Natural killer cell (primary cell): Measurements from ENCODE around the gene ORMDL3. TPM values are rescaled to one million over a fixed set of nuclear protein-coding genes. Genes with fewer than 3 reads are reported as not detected.

Source experiments
- ATAC-seq, 3 donors: fragments of 150-1000 bp in 2 of 3; fragments of 200-7000 bp in 1 of 3; cut with Tn5 transposase; 1 replicate in 1 of 3; 2 replicates in 2 of 3; pipeline ENCODE4 v1.10.0; 2021; ENCODE audit warnings: mild to moderate bottlenecking in 2 of 3, moderate library complexity in 2 of 3
- DNase-seq, 2 donors: peaks; one replicate each; pipeline versions ENCODE4 v3.0.0 to v3.0.0-alpha.2; 2013 to 2021; ENCODE audit warnings: mixed read lengths in 1 of 2
- H3K27ac ChIP-seq: one replicate; pipeline ENCODE4 v1.5.1; 2013; ENCODE audit warnings: mild to moderate bottlenecking, low read length
- H3K27me3 ChIP-seq: one replicate; pipeline ENCODE4 v1.6.1; 2013; ENCODE audit warnings: low read length; ENCODE audit not compliant: control insufficient read depth, insufficient read depth
- H3K36me3 ChIP-seq: one replicate; pipeline ENCODE4 v1.6.1; 2013; ENCODE audit warnings: low read length; ENCODE audit not compliant: control insufficient read depth, insufficient read depth
- H3K4me1 ChIP-seq: one replicate; pipeline ENCODE4 v1.6.1; 2013; ENCODE audit warnings: low read length; ENCODE audit not compliant: control insufficient read depth, insufficient read depth
- H3K4me3 ChIP-seq: one replicate; pipeline ENCODE4 v1.5.1; 2013; ENCODE audit warnings: low read length
- H3K9me3 ChIP-seq: one replicate; pipeline ENCODE4 v1.6.1; 2013; ENCODE audit warnings: low read length; ENCODE audit not compliant: control insufficient read depth, insufficient read depth
- H3K27ac Mint-ChIP-seq, 2 donors: one replicate each; pipeline ENCODE4 v1.8.0; 2022; ENCODE audit warnings: mild to moderate bottlenecking in 2 of 2, mixed read lengths in 2 of 2, moderate library complexity in 1 of 2
- H3K27me3 Mint-ChIP-seq, 2 donors: one replicate each; pipeline ENCODE4 v1.8.0; 2022; ENCODE audit warnings: low read depth in 2 of 2, mixed read lengths in 2 of 2
- H3K36me3 Mint-ChIP-seq: one replicate; pipeline ENCODE4 v1.8.0; 2022; ENCODE audit warnings: mixed read lengths
- H3K4me1 Mint-ChIP-seq, 2 donors: one replicate each; pipeline ENCODE4 v1.8.0; 2022; ENCODE audit warnings: mixed read lengths in 2 of 2
- H3K4me3 Mint-ChIP-seq: one replicate; pipeline ENCODE4 v1.8.0; 2022; ENCODE audit warnings: mild to moderate bottlenecking, moderate library complexity, mixed read lengths
- H3K9me3 Mint-ChIP-seq, 2 donors: one replicate each; pipeline ENCODE4 v1.8.0; 2022; ENCODE audit warnings: mixed read lengths in 2 of 2
- WGBS: methylation state at CpG from one replicate; pipeline ENCODE4 v1.1.7; 2013; ENCODE audit warnings: missing lambda C conversion rate; ENCODE audit not compliant: insufficient coverage; 5-methylcytosine and 5-hydroxymethylcytosine counted together
- intact Hi-C: fragments of 100-400 bp; cut with micrococcal nuclease; formaldehyde crosslinking; loops from one replicate; pipeline ENCODE4 v1.14.2; 2022
- total RNA-seq, 4 donors: library from RNA; stranded (reverse); fragments of 120-200 nt in 1 of 4; gene quantifications; one replicate each; pipeline versions ENCODE4 v1.2.3 to v1.2.4, GENCODE V29; 2013 to 2022
- TF ChIP-seq, protein P1 (sequence below): fragments of 200-600 bp; IDR thresholded peaks from one replicate; pipeline ENCODE4 v1.8.0; 2022; ENCODE audit warnings: antibody characterized with exemption

Gene ORMDL3
- total RNA-seq, 3 donors from 2014 or later (not counting 1 experiment from before 2014, with no cell fraction given): 61.6 to 121 (median 77.2) TPM

DNA sequence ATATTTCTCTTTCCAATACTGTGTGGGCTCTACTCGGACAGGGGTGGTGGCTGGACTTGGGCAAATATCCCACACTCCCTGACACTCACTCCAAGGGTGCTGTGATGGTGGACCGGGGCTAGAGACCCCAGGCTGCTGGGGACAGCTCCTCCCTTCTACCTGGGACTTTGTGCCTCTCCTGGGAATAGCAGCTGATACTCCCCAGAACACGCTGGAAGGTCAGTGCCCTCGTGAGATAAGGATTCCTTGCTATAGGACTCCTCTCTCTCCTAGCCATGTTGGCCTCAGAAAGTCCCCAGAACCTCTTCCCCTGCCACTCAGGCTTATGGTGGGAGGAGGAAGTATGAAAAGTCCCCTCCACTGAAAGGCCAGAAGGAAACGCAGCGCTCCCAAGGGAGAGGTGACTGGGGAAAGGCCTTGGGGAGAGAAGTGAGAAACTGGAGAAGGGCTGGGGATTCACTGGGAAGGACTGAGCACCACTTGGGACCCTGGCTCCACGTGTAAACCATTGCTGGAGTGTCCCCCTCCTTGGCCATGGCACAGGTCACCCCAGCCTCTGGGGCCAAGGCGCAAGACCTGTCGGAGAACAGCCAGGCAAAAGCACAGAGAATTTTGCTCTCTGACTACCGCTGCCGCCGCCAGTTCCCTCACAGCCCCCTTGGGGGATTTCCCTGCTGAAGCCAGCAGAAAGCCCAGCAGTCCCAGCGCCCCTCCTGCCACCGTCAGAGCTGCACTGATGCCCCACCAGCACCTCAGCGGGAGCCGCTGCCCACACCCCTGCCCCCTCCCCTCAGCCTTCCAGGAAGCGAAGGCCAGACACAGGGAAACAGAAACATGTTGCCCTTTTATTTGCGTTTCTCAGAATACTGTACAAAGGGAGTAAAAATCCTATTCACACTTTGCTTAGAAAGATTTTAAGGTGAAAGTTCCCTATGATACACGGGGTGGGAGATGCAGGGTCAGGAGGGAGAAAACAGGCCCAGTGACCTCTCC, 6.9 kb downstream of the ORMDL3 start:
- TF ChIP-seq, protein P1, sequence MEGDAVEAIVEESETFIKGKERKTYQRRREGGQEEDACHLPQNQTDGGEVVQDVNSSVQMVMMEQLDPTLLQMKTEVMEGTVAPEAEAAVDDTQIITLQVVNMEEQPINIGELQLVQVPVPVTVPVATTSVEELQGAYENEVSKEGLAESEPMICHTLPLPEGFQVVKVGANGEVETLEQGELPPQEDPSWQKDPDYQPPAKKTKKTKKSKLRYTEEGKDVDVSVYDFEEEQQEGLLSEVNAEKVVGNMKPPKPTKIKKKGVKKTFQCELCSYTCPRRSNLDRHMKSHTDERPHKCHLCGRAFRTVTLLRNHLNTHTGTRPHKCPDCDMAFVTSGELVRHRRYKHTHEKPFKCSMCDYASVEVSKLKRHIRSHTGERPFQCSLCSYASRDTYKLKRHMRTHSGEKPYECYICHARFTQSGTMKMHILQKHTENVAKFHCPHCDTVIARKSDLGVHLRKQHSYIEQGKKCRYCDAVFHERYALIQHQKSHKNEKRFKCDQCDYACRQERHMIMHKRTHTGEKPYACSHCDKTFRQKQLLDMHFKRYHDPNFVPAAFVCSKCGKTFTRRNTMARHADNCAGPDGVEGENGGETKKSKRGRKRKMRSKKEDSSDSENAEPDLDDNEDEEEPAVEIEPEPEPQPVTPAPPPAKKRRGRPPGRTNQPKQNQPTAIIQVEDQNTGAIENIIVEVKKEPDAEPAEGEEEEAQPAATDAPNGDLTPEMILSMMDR: no peak
- Histone ChIP-seq H3K9me3 (no peaks in the 10 kb centered on the region), H3K27me3 (no peaks in the 10 kb centered on the region), H3K36me3 (peaks cover 46% of the 10 kb centered on the region), H3K4me1 (peaks cover 26% of the 10 kb centered on the region), H3K27ac (peak overlapping the region; percentile 36), H3K4me3 (no peak overlapping the region)
- no peaks in the 10 kb centered on the region for H3K27me3 Mint-ChIP-seq
- H3K36me3 Mint-ChIP-seq: peaks cover 8% of the 10 kb centered on the region
- no peak overlapping the region for H3K4me3 Mint-ChIP-seq
- WGBS: 52% methylated on average over 17 of the region's 19 CpGs
- peak in 2 of 3 donors; percentile 44 to 69 for ATAC-seq
- intact Hi-C loops: no loop called here
- no peaks in the 10 kb centered on the region for H3K9me3 Mint-ChIP-seq
- H3K27ac Mint-ChIP-seq: peak overlapping the region in 1 of 2 donors; percentile 56
- DNase-seq: peak in 1 of 2 donors; percentile 64
- H3K4me1 Mint-ChIP-seq: peaks cover 21 to 25% of the 10 kb centered on the region in 2 donors

DNA sequence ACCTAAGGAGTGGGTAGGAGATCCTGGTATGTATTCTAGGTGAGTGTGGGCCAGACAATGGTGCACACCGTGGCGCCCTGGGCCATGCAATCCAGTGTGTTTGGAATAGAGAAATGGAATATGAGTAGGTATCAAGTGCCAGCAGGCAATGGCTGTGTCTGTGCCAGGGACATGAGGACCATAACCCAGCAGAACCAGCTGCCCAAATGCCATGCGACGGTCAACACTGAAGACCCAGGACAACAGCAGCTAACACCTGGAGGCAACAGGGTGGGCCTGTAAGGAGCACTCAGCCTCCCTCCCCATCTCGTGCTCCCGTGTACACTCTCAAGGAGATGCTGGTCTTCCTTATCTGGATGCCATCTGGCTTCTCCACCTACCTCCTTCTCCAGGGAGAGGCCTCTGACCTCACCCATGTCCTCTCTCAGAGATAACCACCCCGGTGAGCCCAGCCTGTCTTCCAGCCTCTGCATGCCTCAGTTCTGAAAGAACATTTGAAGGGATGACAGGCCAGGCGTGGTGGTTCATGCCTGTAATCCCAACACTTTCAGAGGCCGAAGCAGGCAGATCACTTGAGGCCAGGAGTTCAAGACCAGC, 8.2 kb downstream of the ORMDL3 start:
- Mint-ChIP-seq H3K4me3 (no peak overlapping the region), H3K9me3 (no peaks in the 10 kb centered on the region), H3K36me3 (peaks cover 8% of the 10 kb centered on the region), H3K4me1 (peaks cover 8 to 13% of the 10 kb centered on the region in 2 donors), H3K27ac (no peak overlapping the region), H3K27me3 (no peaks in the 10 kb centered on the region)
- Histone ChIP-seq H3K27ac (no peak overlapping the region), H3K4me3 (no peak overlapping the region), H3K9me3 (no peaks in the 10 kb centered on the region), H3K36me3 (peaks cover 45% of the 10 kb centered on the region), H3K4me1 (peaks cover 14% of the 10 kb centered on the region), H3K27me3 (no peaks in the 10 kb centered on the region)
- intact Hi-C loops: no loop called here
- DNase-seq (no peak), ATAC-seq (no peak)
- TF ChIP-seq, protein P1: no peak
- over 99% methylated on average over 9 of the region's 9 CpGs for WGBS

DNA sequence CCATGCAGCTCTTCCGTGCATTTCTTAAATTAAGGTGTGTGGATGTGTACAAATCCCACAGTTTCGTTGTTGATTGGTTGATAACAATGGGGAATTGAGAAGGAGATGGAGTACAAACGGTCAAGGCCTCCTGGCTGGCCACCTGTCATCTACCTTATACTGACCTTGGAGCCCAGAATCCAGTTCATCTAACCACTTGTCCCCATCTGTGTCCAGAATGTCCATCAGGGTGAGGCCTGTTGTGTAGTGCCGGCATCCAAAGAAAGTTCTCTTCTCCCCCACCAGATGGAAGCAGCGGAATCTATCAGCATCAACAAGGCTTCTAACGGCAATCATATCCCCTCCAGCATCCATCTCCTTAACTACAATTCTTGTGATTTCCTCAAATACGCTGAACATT, 10.5 kb downstream of the ORMDL3 start:
- Histone ChIP-seq H3K36me3 (peaks cover 25% of the 10 kb centered on the region), H3K27ac (no peak overlapping the region), H3K4me1 (peaks cover 13% of the 10 kb centered on the region), H3K27me3 (no peaks in the 10 kb centered on the region), H3K9me3 (no peaks in the 10 kb centered on the region), H3K4me3 (no peak overlapping the region)
- TF ChIP-seq, protein P1: no peak
- intact Hi-C loops: no loop called here
- Mint-ChIP-seq H3K27me3 (no peaks in the 10 kb centered on the region), H3K9me3 (no peaks in the 10 kb centered on the region), H3K27ac (peak overlapping the region; percentile 10 to 20), H3K4me3 (no peak overlapping the region), H3K4me1 (peaks cover 4 to 6% of the 10 kb centered on the region in 2 donors), H3K36me3 (peaks cover 16% of the 10 kb centered on the region)
- WGBS: 97% methylated on average over 6 of the region's 7 CpGs
- DNase-seq: no peak
- ATAC-seq: no peak
